Esophagus muscularis mucosa (tissue), 4 donors: ENCODE measurements around the gene DAB2. TPM values are rescaled to one million over a fixed set of nuclear protein-coding genes. Genes with fewer than 3 reads are reported as not detected.

Experiments
- DNase-seq: peaks from one replicate; pipeline ENCODE4 v3.0.0-alpha.2; 2017; ENCODE audit errors: extremely low spot score
- H3K27ac ChIP-seq, 4 donors: fragments of 200-600 bp; sonication (generic); replicated peaks in 1 of 4; 1 replicate in 3 of 4; 2 replicates in 1 of 4; pipeline ENCODE4 v1.5.1; 2016 to 2019; ENCODE audit warnings: mild to moderate bottlenecking in 1 of 4
- H3K27me3 ChIP-seq, 4 donors: fragments of 200-600 bp; sonication (generic); one replicate each; pipeline versions ENCODE4 v1.5.1 to v1.6.0; 2016 to 2019
- H3K36me3 ChIP-seq, 4 donors: fragments of 200-600 bp; sonication (generic); one replicate each; pipeline ENCODE4 v1.5.1; 2016 to 2019
- H3K4me1 ChIP-seq, 4 donors: fragments of 200-600 bp; sonication (generic); one replicate each; pipeline ENCODE4 v1.5.1; 2016 to 2019
- H3K4me3 ChIP-seq, 4 donors: fragments of 200-600 bp; sonication (generic); 1 replicate in 2 of 4; 2 replicates in 2 of 4; pipeline ENCODE4 v1.5.1; 2016 to 2019; ENCODE audit warnings: mild to moderate bottlenecking in 4 of 4, moderate library complexity in 1 of 4
- H3K9me3 ChIP-seq, 4 donors: fragments of 200-600 bp; sonication (generic); 1 replicate in 3 of 4; 2 replicates in 1 of 4; pipeline ENCODE4 v1.5.1; 2016 to 2019
- CTCF ChIP-seq, 3 experiments: fragments of 200-600 bp in 2 of 3; fragments of 450-650 bp in 1 of 3; sonication (generic) in 2 of 3; IDR thresholded peaks; one replicate each; pipeline ENCODE4 v1.5.1; 2017 to 2019; ENCODE audit warnings: antibody characterized with exemption in 3 of 3, mild to moderate bottlenecking in 2 of 3, moderate library complexity in 1 of 3
- EP300 ChIP-seq: sonication (generic); formaldehyde crosslinking; IDR thresholded peaks from one replicate; pipeline ENCODE4 v1.6.1; 2017; ENCODE audit warnings: antibody characterized with exemption
- POLR2A ChIP-seq: fragments of 450-650 bp; IDR thresholded peaks from one replicate; pipeline ENCODE4 v1.6.1; 2017; ENCODE audit warnings: antibody characterized with exemption, moderate library complexity, mild to moderate bottlenecking, low read depth
- POLR2AphosphoS5 ChIP-seq, 2 donors: sonication (generic); formaldehyde crosslinking; IDR thresholded peaks; one replicate each; pipeline ENCODE4 v1.6.1; 2017; ENCODE audit warnings: antibody characterized with exemption in 2 of 2
- WGBS: methylation state at CpG from one replicate; pipeline ENCODE4 v1.1.5; 2018; 5-methylcytosine and 5-hydroxymethylcytosine counted together
- intact Hi-C: fragments of 100-400 bp; cut with DNase I; formaldehyde crosslinking; loops from one replicate; pipeline ENCODE4 v1.15.1; 2023
- total RNA-seq, 4 donors: library from RNA; depleted of rRNA; stranded (reverse); fragments of >200 nt; gene quantifications; one replicate each; pipeline versions ENCODE4 v1.1.0 to v1.2.1, GENCODE V29; 2016

The DAB2 gene
- total RNA-seq, 4 donors from 2014 or later = 48.7 to 84.3 (median 55.1) TPM

GRCh38 chr5:39461007-39461682, 36.4 kb upstream of the DAB2 start:
- no peaks in the 10 kb centered on the region for H3K36me3 ChIP-seq
- H3K9me3 ChIP-seq = no peaks in the 10 kb centered on the region
- no peak for DNase-seq
- intact Hi-C loops = no loop called here
- no peaks in the 10 kb centered on the region for H3K27me3 ChIP-seq
- TF ChIP-seq CTCF (IDR thresholded peaks at IDR 0.05) (no peak), POLR2AphosphoS5 (IDR thresholded peaks at IDR 0.05) (peak in 1 of 2 donors; percentile 46)
- H3K4me3 ChIP-seq = no peak overlapping the region
- 77% methylated on average over 5 of the region's 5 CpGs for WGBS
- no peak overlapping the region for H3K27ac ChIP-seq
- no peaks in the 10 kb centered on the region for H3K4me1 ChIP-seq

GRCh38 chr5:39459907-39460306, 35.1 kb upstream of the DAB2 start:
- Histone ChIP-seq H3K27me3 (no peaks in the 10 kb centered on the region), H3K36me3 (no peaks in the 10 kb centered on the region), H3K27ac (no peak overlapping the region), H3K9me3 (no peaks in the 10 kb centered on the region), H3K4me3 (no peak overlapping the region), H3K4me1 (no peaks in the 10 kb centered on the region)
- intact Hi-C loops = no loop called here
- DNase-seq = no peak
- no peak for TF ChIP-seq POLR2AphosphoS5 (IDR thresholded peaks at IDR 0.05)
- no peak for TF ChIP-seq EP300
- no peak for TF ChIP-seq POLR2A
- TF ChIP-seq CTCF (IDR thresholded peaks at IDR 0.05) = no peak

- H3K27me3 ChIP-seq = no peaks in the 10 kb centered on the region
- no peak overlapping the region for H3K4me3 ChIP-seq
- TF ChIP-seq CTCF (IDR thresholded peaks at IDR 0.05) (no peak), POLR2AphosphoS5 (IDR thresholded peaks at IDR 0.05) (no peak), EP300 (no peak), POLR2A (no peak)
- no peaks in the 10 kb centered on the region for H3K9me3 ChIP-seq
- 87% methylated on average over 3 of the region's 3 CpGs for WGBS
- H3K36me3 ChIP-seq = no peaks in the 10 kb centered on the region
- intact Hi-C loops = no loop called here
- H3K4me1 ChIP-seq = no peaks in the 10 kb centered on the region
- no peak for DNase-seq
- no peak overlapping the region for H3K27ac ChIP-seq
Observed at GRCh38 chr5:39459071-39459470, 34.3 kb upstream of the DAB2 start.

- no peaks in the 10 kb centered on the region for H3K27me3 ChIP-seq
- no peaks in the 10 kb centered on the region for H3K9me3 ChIP-seq
- intact Hi-C loops = no loop called here
- DNase-seq = no peak
- WGBS = 74% methylated on average over 7 of the region's 7 CpGs
- TF ChIP-seq CTCF (IDR thresholded peaks at IDR 0.05) (no peak), POLR2A (no peak), EP300 (no peak), POLR2AphosphoS5 (IDR thresholded peaks at IDR 0.05) (no peak)
- H3K4me1 ChIP-seq = no peaks in the 10 kb centered on the region
- no peak overlapping the region for H3K27ac ChIP-seq
- H3K4me3 ChIP-seq = no peak overlapping the region
- H3K36me3 ChIP-seq = no peaks in the 10 kb centered on the region
Observed at GRCh38 chr5:39455645-39456044, 30.9 kb upstream of the DAB2 start.

- intact Hi-C loops = no loop called here
- no peak for DNase-seq
- Histone ChIP-seq H3K4me3 (no peak overlapping the region), H3K27ac (no peak overlapping the region), H3K9me3 (no peaks in the 10 kb centered on the region), H3K36me3 (no peaks in the 10 kb centered on the region), H3K27me3 (no peaks in the 10 kb centered on the region), H3K4me1 (no peaks in the 10 kb centered on the region)
- TF ChIP-seq POLR2AphosphoS5 (IDR thresholded peaks at IDR 0.05) = no peak
- TF ChIP-seq POLR2A = no peak
- TF ChIP-seq CTCF (IDR thresholded peaks at IDR 0.05) = no peak
- TF ChIP-seq EP300 = no peak
Observed at GRCh38 chr5:39453606-39454005, 28.8 kb upstream of the DAB2 start.
